Body of pancreas (tissue), 4 donors: Measurements from ENCODE around the gene UXS1.

ENCODE experiments used
- CTCF ChIP-seq, 7 experiments: fragments of 450-650 bp in 4 of 7; fragments of 200-600 bp in 3 of 7; sonication (generic) in 3 of 7; IDR thresholded peaks; one replicate each; pipeline ENCODE4 v1.5.1; 2016 to 2019; ENCODE audit warnings: antibody characterized with exemption in 7 of 7
- POLR2A ChIP-seq, 3 donors: fragments of 450-650 bp; IDR thresholded peaks; one replicate each; pipeline ENCODE4 v1.6.1; 2016; ENCODE audit warnings: antibody characterized with exemption in 3 of 3, mild to moderate bottlenecking in 2 of 3

- no peak for TF ChIP-seq CTCF (IDR thresholded peaks at IDR 0.05)
- TF ChIP-seq POLR2A (IDR thresholded peaks at IDR 0.05) = peak in 1 of 3 donors; percentile 12
Measured at GRCh38 chr2:106124905-106125549, 69.1 kb downstream of the UXS1 start.
